Caco-2 (cell line): ENCODE results near the gene OLFML1. TPM values are rescaled to one million over a fixed set of nuclear protein-coding genes. Genes with fewer than 3 reads are reported as not detected.

Experiments used
- BruUV-seq: library from RNA; stranded (reverse); fragments of 400-500 nt; replicated peaks from 2 replicates; lab custom pipeline; 2021; lab: Mats Ljungman, UMichigan
- CTCF ChIA-PET: fragments of 300-600 bp; sonication (Branson Sonifier 250); formaldehyde crosslinking; loops from one replicate; lab custom pipeline; 2022; ENCODE audit warnings: antibody characterized with exemption; lab: Charles Lee
- POLR2A ChIA-PET: fragments of 300-600 bp; sonication (Branson Sonifier 250); formaldehyde crosslinking; loops from one replicate; lab custom pipeline; 2022; ENCODE audit warnings: antibody characterized with exemption; lab: Charles Lee
- DNase-seq, 2 experiments: peaks; one replicate each; pipeline versions ENCODE4 v3.0.0 to v3.0.0-alpha.2; 2020 to 2022
- H3K27me3 ChIP-seq: replicated peaks from 2 replicates; pipeline ENCODE4 v1.6.0; 2011; ENCODE audit warnings: low read length; ENCODE audit not compliant: control insufficient read depth, insufficient read depth
- H3K36me3 ChIP-seq: 2 replicates; pipeline ENCODE4 v1.5.1; 2011; ENCODE audit warnings: low read length; ENCODE audit not compliant: control insufficient read depth, insufficient read depth
- H3K4me1 ChIP-seq: fragments of 250-450 bp; sonication (Bioruptor Pico); 2 replicates; pipeline ENCODE4 v1.5.1; 2020; ENCODE audit warnings: mild to moderate bottlenecking
- H3K4me3 ChIP-seq: 2 replicates; pipeline ENCODE4 v1.5.1; 2011; ENCODE audit warnings: low read depth, mild to moderate bottlenecking, control low read depth, low read length
- H3K9me3 ChIP-seq: fragments of 250-450 bp; sonication (Bioruptor Pico); 2 replicates; pipeline ENCODE4 v1.5.1; 2020; ENCODE audit warnings: mild to moderate bottlenecking, moderate library complexity
- H3K27ac Mint-ChIP-seq: one replicate; pipeline ENCODE4 v1.8.0; 2022; ENCODE audit warnings: mixed read lengths; ENCODE audit not compliant: unreplicated experiment
- H3K27me3 Mint-ChIP-seq: one replicate; pipeline ENCODE4 v1.8.0; 2022; ENCODE audit warnings: mixed read lengths; ENCODE audit not compliant: insufficient read depth, unreplicated experiment
- H3K36me3 Mint-ChIP-seq: one replicate; pipeline ENCODE4 v1.8.0; 2022; ENCODE audit warnings: mild to moderate bottlenecking, mixed read lengths; ENCODE audit not compliant: insufficient read depth, unreplicated experiment
- H3K4me1 Mint-ChIP-seq: one replicate; pipeline ENCODE4 v1.8.0; 2022; ENCODE audit warnings: low read depth, mixed read lengths; ENCODE audit not compliant: unreplicated experiment
- H3K4me3 Mint-ChIP-seq: one replicate; pipeline ENCODE4 v1.8.0; 2022; ENCODE audit warnings: mild to moderate bottlenecking, moderate library complexity, mixed read lengths; ENCODE audit not compliant: unreplicated experiment
- H3K9me3 Mint-ChIP-seq: one replicate; pipeline ENCODE4 v1.8.0; 2022; ENCODE audit warnings: mixed read lengths; ENCODE audit not compliant: unreplicated experiment
- CTCF ChIP-seq, 2 experiments: fragments of 200-600 bp in 1 of 2; IDR thresholded peaks; 1 replicate in 1 of 2; 2 replicates in 1 of 2; pipeline versions ENCODE4 v1.5.1 to v1.8.0; 2011 to 2022; ENCODE audit warnings: antibody characterized with exemption in 1 of 2, control low read depth in 1 of 2, inconsistent platforms in 1 of 2, low read depth in 1 of 2, low read length in 1 of 2, mild to moderate bottlenecking in 1 of 2, moderate library complexity in 1 of 2; ENCODE audit not compliant: insufficient read depth in 1 of 2, severe bottlenecking in 1 of 2, unreplicated experiment in 1 of 2
- intact Hi-C: fragments of 100-400 bp; cut with micrococcal nuclease; formaldehyde crosslinking; loops from one replicate; pipeline ENCODE4 v1.10.0; 2022; ENCODE audit not compliant: unreplicated experiment
- total RNA-seq: library from RNA; stranded (reverse); gene quantifications from 2 replicates; pipeline ENCODE4 v1.2.3, GENCODE V29; 2022

OLFML1 gene
- total RNA-seq, 1 experiment from 2014 or later: 1.8 TPM

- H3K27ac Mint-ChIP-seq: no peak overlapping the region
- no peak for TF ChIP-seq CTCF (IDR thresholded peaks at IDR 0.05; ENCODE audit: insufficient read depth in 1 of 2, low read depth in 1 of 2, low read length in 1 of 2, severe bottlenecking in 1 of 2, unreplicated experiment in 1 of 2)
- peaks cover 10% of the 10 kb centered on the region for H3K4me1 Mint-ChIP-seq
- BruUV-seq: no TSS peak
- H3K27me3 Mint-ChIP-seq: no peaks in the 10 kb centered on the region
- ChIA-PET CTCF (no interaction called here), POLR2A (no interaction called here)
- Histone ChIP-seq H3K4me1 (peaks cover 11% of the 10 kb centered on the region), H3K27me3 (no peaks in the 10 kb centered on the region), H3K4me3 (no peak overlapping the region), H3K9me3 (no peaks in the 10 kb centered on the region), H3K36me3 (no peaks in the 10 kb centered on the region)
- intact Hi-C loops: no loop called here
- no peaks in the 10 kb centered on the region for H3K9me3 Mint-ChIP-seq
- H3K4me3 Mint-ChIP-seq: no peak overlapping the region
- no peak for DNase-seq
- H3K36me3 Mint-ChIP-seq: no peaks in the 10 kb centered on the region
Measured at GRCh38 chr11:7533199-7534041, 48.1 kb downstream of the OLFML1 start.

GRCh38 chr11:7534042-7534378, 48.7 kb downstream of the OLFML1 start:
- TF ChIP-seq CTCF (IDR thresholded peaks at IDR 0.05; ENCODE audit: insufficient read depth in 1 of 2, low read depth in 1 of 2, low read length in 1 of 2, severe bottlenecking in 1 of 2, unreplicated experiment in 1 of 2): no peak
- Mint-ChIP-seq H3K9me3 (no peaks in the 10 kb centered on the region), H3K36me3 (no peaks in the 10 kb centered on the region), H3K27ac (no peak overlapping the region), H3K27me3 (no peaks in the 10 kb centered on the region), H3K4me3 (no peak overlapping the region), H3K4me1 (peaks cover 14% of the 10 kb centered on the region)
- ChIA-PET POLR2A (no interaction called here), CTCF (no interaction called here)
- no peak for DNase-seq
- no TSS peak for BruUV-seq
- peaks cover 17% of the 10 kb centered on the region for H3K4me1 ChIP-seq
- H3K9me3 ChIP-seq: no peaks in the 10 kb centered on the region
- H3K4me3 ChIP-seq: no peak overlapping the region
- intact Hi-C loops: no loop called here
- H3K36me3 ChIP-seq: no peaks in the 10 kb centered on the region
- no peaks in the 10 kb centered on the region for H3K27me3 ChIP-seq

GRCh38 chr11:7536100-7536499, 50.8 kb downstream of the OLFML1 start:
- POLR2A ChIA-PET: no interaction called here
- TF ChIP-seq CTCF (IDR thresholded peaks at IDR 0.05; ENCODE audit: insufficient read depth in 1 of 2, low read depth in 1 of 2, low read length in 1 of 2, severe bottlenecking in 1 of 2, unreplicated experiment in 1 of 2): peak; percentile 14 to 51
- BruUV-seq: no TSS peak
- H3K27me3 ChIP-seq: no peaks in the 10 kb centered on the region
- CTCF ChIA-PET: no interaction called here
- H3K4me3 ChIP-seq: no peak overlapping the region
- Mint-ChIP-seq H3K4me1 (peaks cover 35% of the 10 kb centered on the region), H3K9me3 (no peaks in the 10 kb centered on the region), H3K27ac (no peak overlapping the region), H3K4me3 (no peak overlapping the region), H3K36me3 (peaks cover 6% of the 10 kb centered on the region), H3K27me3 (no peaks in the 10 kb centered on the region)
- peaks cover 36% of the 10 kb centered on the region for H3K4me1 ChIP-seq
- DNase-seq: no peak
- H3K36me3 ChIP-seq: no peaks in the 10 kb centered on the region
- H3K9me3 ChIP-seq: no peaks in the 10 kb centered on the region
- intact Hi-C loops: no loop called here
